AG10803 (cell line): ENCODE measurements around the gene MED15.

ENCODE experiments used
- DNase-seq: peaks from one replicate; pipeline ENCODE4 v3.0.0; 2010; ENCODE audit warnings: low read depth
- H3K4me3 ChIP-seq: 2 replicates; pipeline ENCODE4 v1.5.1; 2011; ENCODE audit warnings: mild to moderate bottlenecking, low read length, control low read depth
- TF ChIP-seq, protein P1 (sequence below): conservative IDR thresholded peaks from 2 replicates; pipeline ENCODE4 v1.5.1; 2011; ENCODE audit warnings: mild to moderate bottlenecking, low read length, control low read depth, inconsistent platforms

MED15 gene

DNA sequence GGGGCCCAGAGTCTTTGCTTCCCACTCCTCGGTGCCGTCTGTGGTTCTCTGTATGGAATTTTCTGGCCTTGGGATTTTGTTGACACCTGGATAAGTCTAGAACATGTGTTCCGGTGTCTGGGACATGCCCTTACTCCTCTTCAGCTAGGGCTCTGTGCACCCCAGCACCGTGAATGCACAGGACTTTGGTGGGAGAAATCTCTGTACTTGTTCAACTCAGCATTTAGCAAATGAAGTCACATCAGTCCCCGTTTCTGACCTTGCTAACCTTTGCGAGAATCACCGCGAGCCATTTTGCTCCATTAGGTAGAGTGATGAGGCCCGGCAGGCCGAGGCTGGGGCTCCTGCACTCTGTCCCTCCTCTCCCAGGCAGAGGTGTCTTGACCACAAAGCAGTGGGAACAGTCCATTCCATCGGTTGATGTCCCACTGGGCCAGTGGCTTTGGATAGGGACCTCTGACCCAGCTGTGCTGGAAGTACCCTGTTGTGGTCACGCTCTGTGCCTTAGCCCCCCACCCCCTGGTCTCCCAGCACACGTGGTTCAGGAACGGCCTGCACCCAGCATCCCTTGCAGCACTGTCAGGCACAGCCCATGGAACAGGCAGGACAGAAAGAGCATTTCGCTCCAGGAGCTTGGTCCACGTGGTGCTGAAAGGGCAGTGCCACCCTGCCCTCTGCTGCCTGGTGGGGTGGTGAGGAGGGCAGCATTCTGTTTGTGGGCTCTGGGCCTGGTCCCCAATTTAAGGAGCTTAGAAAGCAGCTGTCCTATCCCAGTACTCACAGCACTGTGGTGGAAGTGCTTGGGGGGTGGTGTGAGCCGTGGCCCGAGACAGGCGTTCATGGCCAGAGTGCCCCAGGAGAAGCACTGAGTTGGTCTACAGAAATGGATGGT, 73.4 kb downstream of the MED15 start:
- H3K4me3 ChIP-seq, result no peak overlapping the region
- TF ChIP-seq, protein P1, sequence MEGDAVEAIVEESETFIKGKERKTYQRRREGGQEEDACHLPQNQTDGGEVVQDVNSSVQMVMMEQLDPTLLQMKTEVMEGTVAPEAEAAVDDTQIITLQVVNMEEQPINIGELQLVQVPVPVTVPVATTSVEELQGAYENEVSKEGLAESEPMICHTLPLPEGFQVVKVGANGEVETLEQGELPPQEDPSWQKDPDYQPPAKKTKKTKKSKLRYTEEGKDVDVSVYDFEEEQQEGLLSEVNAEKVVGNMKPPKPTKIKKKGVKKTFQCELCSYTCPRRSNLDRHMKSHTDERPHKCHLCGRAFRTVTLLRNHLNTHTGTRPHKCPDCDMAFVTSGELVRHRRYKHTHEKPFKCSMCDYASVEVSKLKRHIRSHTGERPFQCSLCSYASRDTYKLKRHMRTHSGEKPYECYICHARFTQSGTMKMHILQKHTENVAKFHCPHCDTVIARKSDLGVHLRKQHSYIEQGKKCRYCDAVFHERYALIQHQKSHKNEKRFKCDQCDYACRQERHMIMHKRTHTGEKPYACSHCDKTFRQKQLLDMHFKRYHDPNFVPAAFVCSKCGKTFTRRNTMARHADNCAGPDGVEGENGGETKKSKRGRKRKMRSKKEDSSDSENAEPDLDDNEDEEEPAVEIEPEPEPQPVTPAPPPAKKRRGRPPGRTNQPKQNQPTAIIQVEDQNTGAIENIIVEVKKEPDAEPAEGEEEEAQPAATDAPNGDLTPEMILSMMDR, result no peak
- DNase-seq, result no peak

DNA sequence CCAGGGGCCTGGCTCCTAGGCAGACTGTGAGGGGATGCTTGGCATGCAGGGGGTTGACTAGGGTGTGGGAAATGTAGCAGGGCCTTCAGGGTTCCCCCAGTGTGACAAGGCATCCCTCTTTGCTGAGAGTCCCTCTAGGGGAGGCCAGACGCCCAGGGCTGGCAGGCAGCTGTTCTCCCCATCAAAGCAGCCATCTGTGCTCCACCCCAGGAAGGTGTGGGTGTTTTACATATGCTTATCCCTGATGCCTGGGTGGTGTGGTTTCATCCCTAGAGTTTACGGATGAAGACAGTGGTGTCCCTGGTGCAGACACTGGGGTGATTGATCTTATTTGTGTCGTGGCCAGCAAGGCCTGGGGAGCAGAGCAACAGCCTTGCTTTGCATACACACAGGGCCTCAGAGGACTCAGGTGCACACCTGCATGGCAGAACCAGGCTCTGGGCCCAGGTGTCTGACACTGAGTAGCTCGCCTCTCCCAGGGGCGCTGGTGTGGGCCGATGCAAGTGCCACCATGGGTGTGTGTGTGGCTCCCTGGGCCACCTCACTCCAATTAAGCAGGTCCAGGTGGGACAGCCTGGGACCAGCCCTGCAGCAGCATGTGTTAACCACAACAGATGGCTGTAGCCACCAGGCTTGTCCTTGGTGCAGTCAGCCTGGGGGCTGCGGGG, 74.2 kb downstream of the MED15 start:
- no peak overlapping the region for H3K4me3 ChIP-seq
- no peak for DNase-seq
- TF ChIP-seq, protein P1, result no peak

DNA sequence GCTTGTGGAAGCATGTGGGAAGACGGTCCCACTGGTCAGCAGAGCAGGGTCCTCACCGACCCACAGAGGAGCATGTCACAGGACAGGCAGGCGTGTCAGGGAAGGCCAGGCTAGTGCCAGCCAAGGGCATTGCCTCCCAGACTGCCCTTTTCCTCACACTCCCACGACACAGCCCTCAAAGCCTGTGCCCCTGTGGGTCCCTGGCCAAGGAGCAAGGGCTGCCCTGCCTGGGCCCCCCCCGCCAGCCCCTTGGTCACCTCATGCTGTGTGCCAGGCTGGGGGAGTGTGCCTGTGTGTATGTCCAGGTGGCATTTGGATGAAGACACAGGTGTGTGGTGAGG, 74.7 kb downstream of the MED15 start:
- no peak for DNase-seq
- TF ChIP-seq, protein P1, result no peak
- H3K4me3 ChIP-seq, result no peak overlapping the region

DNA sequence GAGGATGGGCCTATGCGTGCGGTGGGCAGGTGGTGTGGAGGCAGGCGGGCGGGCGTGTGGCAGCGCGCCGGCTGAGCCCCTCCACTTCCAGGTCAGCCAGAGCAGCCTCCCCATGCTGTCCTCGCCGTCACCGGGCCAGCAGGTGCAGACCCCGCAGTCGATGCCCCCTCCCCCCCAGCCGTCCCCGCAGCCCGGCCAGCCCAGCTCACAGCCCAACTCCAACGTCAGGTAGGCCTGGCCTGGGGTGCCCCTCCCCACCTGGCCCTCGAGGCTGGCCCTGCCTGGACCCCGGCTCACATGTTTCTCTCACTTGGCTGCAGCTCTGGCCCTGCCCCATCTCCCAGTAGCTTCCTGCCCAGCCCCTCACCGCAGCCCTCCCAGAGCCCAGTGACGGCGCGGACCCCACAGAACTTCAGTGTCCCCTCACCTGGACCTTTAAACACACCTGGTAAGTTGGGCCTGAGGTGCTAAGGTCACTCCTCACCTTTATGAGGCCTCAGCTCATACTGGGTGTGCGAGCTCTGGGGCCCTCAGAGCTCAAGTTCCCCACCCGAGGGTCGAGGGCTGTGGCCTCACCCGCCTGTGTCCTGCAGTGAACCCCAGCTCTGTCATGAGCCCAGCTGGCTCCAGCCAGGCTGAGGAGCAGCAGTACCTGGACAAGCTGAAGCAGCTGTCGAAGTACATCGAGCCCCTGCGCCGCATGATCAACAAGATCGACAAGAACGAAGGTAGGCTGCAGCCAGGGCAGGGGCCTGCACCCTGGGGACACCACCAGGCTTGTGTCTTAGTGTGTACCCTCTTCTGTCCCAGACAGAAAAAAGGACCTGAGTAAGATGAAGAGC, 75.3 kb downstream of the MED15 start:
- TF ChIP-seq, protein P1, result no peak
- DNase-seq, result no peak
- no peak overlapping the region for H3K4me3 ChIP-seq

DNA sequence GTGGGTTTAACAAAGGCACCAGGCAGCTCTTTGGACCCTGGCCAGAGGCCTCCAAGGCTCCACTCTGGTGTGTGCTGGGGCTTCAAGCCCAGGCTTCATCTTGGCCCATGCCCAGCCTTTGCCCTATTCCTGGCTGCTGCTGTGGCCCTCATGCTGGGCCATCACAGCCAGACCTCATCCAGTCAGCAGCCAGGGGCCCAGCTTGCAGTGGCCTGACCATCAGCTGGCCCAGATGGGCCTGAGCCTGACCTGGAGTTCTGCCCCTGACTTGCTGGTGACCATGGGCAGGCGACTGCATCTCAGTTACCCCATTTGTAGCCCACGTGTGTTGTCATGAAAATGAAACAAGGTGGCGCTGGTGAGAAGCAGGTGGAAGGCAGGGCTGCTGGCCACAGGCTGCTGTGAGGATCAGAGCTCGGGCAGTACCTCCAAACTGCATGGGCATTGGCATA, 76.1 kb downstream of the MED15 start:
- no peak for DNase-seq

DNA sequence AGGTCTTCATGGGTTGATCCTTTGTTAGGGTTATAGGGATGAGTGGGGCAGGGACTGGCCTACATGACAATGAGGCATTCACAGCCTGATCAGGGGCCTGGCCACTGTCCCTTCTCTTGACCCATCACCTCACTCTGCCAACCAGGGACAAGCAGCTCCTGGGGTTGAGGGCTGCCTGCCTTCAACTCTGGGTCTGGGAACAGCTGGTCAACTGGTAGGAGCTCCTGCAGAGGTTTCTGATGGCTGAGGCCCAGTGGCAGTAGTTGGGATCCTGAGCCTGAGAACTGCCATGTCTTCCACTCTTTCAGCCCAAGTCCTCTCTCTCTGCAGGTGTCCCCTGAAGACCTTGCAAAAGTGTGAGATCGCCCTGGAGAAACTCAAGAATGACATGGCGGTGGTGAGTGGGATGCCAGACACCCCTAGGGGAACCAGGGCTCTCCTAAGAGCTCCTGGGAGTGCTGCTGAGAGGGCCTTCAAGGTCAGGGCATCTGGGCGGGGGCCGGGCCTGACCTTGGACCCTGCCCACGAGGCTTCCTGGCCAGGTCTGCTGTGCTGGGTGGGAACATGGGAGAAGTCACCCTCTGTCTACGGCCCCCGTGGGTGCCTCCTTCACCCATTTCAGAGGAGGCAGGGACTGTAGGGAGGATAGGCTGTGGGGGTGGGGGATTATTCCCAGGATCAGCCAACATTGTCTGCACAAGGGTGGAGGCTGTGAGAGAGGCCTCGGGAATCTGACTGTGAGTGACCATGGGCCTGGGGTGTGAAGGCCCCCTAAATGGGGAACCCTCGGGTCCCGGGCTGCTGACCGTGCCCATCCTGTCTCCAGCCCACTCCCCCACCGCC, 76.8 kb downstream of the MED15 start:
- TF ChIP-seq, protein P1, result no peak
- H3K4me3 ChIP-seq, result no peak overlapping the region
- DNase-seq, result no peak

More for the DNA sequence above, 76.1 kb downstream of the MED15 start:
- no peak overlapping the region for H3K4me3 ChIP-seq
- TF ChIP-seq, protein P1, result no peak
